HG02759 (cell line): ENCODE data around the gene SRSF3.
A peak's percentile ranks its signal among the peaks of the same experiment; 100 is the strongest.
"Not testable (repeated sequence)": the region's sequence is repeated elsewhere in the genome, so short reads cannot be mapped to it uniquely, and the experiment has no call there.

Experiments
- ATAC-seq: cut with Tn5 transposase; IDR thresholded peaks from one replicate; pipeline ENCODE4 v1.9.1; 2021; ENCODE audit warnings: mild to moderate bottlenecking, moderate library complexity; ENCODE audit not compliant: unreplicated experiment

Gene SRSF3

DNA sequence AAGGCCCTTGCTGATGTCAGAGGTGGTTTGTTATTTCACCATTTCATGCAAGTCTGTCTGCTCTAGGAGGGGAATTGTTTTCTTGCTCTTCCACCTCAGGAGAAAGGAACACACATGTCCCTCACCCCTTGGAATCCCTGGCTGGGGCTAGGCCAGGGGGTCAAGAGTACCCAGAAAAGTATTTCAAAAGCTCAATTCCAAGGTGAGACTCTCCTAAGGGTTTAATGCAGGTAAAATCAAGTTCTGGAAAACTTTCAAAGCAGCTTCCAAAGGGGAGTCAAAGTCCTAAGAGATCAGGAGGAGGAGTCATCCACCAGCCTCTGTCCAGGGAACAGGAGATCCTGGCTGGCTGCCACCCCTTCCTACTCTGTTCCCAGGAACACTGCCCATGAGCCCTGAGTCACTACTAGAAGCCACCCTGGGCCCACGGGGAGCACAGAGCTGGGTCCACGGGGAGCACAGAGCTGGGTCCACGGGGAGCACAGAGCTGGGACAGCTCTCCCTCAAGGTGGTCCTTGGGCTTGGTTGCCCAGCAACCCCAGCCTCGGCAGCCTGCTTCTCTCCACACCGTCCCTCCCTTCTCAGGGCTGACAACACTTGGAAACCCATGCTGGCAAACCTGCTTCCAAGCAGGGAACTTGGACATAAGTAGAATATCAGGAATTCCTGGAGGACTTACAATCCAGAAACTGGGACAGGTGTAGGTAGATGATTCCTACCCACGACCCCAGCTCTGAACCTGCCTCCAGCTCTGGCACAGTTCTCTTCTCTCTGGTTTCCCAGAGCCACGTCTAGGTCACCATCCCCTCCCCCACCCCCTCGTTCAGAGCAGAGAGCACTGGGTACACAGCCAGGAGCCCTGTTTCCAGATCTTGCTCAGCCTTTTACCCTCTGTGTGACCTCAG, 49.0 kb downstream of the SRSF3 start:
- ATAC-seq: no peak

DNA sequence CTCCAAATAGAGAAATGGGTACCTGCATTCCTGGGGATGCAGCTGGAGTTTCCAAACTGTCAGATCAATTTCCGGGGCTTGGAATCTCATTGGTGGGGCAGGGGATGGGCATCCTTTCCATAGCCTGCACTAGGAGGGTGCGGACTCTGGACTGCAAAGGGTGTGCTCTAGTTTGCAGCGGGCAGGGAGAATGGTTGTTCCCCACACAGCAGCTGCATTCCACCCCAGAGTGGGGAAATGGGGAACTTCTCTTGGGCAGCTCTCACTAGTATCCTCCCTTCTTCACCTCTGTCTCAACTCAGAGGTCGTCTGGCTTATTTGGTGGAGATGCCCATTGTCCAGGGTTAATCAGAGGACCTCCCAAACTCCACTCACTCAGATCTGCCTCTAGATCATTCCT, 49.8 kb downstream of the SRSF3 start:
- no peak for ATAC-seq

DNA sequence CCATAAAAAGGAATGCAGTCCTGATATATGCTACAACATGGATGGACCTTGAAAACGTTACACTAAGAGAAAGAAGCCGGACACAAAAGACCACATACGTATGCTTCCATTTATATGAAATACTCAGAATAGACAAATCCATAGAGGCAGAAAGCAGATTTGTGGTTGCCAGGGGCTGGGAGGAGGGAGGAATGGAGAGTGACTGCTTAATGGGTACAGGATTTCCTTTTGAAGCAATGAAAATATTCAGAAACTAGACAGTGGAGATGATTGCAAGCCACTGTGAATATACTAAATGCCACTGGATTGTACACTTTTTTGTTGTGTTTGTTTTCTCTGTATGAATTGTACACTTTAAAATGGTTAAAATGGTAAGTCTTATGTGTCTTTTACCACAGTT, 54.9 kb downstream of the SRSF3 start:
- ATAC-seq: no peak

DNA sequence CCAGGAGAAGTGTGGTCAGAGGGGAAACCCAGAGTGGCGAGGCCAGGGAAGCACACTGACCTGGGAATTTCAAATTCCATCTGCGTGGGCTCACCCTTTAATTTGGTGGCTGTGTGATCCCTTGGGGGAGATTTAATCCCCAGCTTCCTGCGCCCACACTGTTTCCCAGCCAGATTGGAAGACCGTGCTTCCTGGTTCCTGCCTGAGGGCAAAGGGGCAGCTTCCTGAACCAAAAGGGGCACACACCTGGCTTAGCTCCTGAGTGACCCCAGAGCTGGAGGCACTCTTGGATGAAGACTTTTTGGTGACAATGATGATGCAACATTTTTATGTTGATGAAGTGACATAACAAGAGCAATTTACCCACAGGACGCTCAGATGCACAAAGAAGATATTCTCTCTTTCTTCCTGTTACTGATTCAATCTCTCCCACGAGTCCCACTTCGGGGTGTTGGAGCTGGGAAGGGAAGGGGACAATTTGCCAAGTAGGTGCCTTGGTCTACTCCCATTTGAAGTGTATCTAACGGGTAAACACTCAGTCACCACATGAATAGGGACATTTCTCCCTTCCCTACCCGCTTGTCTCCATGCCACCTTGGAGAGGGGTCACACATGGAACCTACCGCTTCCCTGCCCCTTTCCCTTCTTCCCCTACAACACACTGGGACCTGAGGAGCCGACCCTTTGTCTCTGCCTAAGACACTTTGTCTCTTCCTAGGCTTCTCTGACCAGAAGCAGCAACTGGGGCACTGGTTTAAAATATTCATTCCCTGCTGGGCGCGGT, 55.7 kb downstream of the SRSF3 start:
- no peak for ATAC-seq

DNA sequence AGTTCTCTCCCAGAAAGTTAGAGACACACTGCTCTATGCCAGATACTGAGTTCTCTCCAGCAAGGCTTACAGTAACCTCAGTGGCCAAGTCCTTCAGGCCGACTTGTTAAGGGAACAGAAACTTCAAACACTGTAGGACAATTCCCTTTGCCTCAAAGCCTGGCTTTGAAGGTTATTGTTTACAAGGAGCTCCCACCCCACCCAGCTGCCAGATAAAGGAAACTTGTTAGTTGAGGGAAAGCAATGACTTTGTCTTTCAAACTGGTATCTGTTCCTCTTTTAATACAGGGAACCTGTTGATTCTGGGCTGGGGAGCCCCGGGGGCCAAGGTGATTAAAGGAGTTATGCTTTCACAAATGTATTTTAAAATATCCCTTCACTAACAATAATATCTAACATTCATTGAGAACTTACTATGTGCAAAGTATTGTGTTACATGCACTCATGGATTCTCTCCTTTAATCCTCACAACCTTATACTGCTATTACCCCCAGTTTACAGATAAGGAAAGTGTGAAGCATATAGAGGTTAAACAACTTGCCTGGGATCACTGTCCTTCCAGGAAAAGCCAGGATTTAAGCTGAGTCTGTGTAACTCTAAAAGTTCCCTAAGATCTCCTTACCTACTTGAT, 56.8 kb downstream of the SRSF3 start:
- ATAC-seq: peak; percentile 74

DNA sequence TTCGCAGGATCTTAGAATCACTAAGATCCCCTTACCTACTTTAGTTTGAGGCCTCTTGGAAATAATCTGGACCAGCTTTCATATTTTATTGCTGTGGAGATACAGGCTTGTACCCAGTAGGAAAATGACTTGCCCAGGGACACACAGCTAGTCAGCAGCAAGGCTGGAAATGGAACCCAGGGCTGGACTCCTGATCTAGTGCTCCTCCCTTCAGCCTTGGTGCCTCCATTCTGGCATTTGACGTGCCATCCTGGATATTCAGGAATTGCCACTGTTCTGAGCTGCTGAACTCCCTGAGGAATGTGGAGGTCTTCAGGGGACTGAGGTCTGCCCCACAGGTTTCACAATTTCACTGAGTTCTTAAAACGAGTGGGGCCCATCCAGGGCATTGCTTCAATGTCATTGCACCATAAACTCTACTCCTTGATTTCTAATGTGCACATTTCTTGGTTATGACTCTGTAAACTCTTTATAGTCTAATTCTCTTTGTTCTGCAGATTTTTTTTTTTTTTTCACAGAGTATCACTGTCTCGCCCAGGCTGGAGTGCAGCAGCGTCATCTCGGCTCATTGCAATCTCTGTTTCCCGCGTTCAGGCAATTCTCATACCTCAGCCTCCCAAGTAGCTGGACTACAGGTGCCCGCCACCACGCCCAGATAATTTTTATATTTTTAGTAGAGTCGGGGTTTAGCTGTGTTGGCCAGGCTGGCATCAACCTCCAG, 57.7 kb downstream of the SRSF3 start:
- no peak for ATAC-seq

DNA sequence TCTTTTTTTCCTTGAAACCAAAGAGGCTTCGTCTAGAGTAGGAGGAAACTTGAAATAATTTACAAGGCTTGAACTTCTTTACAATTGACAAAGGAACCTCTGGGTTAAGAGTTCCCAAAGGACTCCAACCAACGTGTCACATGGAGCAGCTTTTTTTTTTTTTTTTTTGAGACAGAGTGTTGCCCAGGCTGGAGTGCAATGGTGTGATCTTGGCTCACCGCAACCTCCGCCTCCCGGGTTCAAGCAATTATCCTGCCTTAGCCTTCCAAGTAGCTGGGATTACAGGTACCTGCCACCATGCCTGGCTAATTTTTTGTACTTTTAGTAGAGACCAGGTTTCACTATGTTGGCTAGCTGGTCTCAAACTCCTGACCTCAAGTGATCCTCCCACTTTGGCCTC, 60.3 kb downstream of the SRSF3 start:
- ATAC-seq: not testable (repeated sequence)
